RKO (cell line): ENCODE data around the gene ADD3.
"Not testable (repeated sequence)": the region's sequence is repeated elsewhere in the genome, so short reads cannot be mapped to it uniquely, and the experiment has no call there.

Source experiments
- DNase-seq: peaks from one replicate; pipeline ENCODE4 v3.0.0-alpha.2; 2016; ENCODE audit warnings: low spot score

The ADD3 gene

DNA sequence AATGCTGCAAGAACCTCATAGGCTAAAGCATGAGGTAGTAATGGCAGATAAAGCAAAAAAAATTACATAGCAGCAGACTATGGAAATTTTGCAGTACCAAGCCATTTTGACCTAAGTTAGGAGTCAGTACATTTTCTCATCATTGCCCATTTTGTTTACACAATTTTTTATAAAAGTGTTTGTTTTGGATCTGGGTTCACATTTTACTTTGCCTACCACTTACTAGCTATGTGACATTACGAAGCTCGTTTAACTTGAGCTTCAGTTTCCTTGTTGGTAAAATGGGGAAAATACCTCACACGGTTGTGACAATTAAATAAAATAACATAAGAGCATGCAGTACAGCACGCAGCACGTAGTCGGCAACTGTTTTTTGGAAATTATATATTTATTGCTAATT, 99.6 kb downstream of the ADD3 start:
- no peak for DNase-seq

DNA sequence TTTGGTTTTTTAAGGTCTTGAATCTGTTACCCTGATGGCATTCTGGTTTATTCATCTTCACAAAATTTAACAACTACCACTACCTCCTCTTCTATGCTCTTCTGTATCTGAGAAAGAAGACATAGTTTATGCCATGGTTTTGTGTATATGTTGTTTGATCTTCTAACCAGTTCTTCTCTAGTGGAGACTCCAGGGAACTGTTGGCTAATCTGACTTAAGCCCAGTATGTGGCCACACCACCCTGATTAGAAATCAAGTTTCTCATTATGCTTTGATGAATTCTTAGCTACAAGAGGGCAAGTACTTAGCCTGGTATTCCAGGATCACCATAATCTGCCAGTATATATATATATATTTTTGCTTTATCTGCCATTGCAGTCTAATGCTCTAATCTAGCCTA, 100.1 kb downstream of the ADD3 start:
- no peak for DNase-seq

DNA sequence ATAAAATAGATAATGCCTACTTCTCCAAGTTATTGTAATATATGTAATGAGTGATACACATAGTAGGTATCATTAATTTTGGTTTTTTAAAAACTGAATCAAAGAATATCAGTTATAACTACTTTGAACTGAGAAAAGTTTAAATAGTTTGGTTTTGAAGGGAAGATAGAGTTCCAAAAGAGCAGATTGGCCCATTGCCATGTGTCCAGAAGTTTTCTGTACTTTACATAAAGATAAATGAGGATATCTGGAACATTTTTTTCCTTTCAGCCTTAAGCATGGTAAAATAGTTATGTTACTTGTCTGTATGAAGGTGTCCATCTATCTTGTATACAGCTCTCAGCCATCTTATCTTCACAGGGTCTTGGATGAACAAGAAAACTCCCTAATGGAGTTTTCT, 101.7 kb downstream of the ADD3 start:
- no peak for DNase-seq

DNA sequence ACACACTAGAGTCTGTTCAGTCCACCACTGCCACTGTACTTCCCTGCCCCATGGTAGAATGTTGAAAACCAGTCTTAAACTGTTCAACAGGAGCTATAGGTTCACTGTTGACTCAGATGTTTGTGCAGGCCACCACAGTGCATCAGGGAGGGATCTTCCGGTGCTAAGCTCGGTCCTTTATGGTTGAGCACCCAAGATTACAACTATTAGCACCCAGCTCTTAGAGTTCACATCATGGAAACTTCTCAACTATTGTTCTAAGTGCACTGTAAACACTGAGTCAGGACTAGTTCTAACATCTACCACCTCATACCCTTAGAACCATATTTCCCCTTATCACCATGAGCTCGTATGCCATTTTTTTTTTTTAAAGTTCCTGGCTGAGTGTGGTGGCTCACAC, 102.6 kb downstream of the ADD3 start:
- no peak for DNase-seq

DNA sequence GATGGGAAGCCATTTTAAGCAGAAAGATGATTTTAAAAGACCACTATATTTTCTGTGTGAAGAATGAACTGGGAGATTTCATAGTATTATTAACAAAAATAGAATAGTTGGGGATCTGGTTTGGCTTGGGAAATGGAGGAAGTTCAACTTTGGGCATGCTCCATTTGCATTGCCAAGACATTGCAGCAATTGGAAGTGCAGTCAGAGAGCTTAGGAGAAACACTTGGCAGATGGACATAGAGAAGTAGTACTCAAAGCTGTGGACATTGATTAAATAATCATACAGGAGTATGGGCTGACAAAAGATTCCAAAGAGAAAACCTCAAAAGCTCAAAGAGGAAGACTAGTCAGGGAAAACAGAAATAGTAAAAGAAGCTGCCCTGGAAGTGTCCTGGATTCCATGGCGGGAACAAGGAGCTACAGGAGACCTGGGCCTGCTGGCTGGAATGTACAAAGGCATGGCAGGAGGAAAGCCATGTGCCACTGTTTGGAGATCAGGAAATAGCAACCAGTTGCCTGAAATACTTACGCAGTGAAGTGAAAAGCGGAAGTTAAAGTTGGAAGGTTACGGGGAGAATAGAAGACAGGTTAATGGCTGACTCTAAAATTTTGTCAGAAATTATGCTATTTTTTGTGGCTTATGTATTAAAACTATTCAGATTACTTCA, 106.0 kb downstream of the ADD3 start:
- DNase-seq = no peak

DNA sequence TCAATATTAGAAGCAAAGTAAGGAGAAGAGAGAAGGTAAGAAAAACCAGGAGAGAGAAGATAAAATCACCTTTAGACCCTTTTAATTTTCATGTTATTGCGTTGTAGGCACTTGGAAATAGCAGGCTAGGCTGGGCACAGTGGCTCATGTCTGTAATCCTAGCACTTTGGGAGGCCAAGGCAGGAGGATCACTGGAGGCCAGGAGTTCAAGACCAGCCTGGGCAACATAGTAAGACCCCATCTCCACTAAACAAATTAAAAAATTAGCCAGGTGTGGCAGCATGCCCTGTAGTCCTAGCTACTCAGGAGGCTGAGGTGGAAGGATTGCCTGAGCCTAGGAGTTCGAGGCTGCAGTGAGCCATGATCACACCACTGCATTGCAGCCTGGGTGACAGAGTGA, 106.9 kb downstream of the ADD3 start:
- not testable (repeated sequence) for DNase-seq

DNA sequence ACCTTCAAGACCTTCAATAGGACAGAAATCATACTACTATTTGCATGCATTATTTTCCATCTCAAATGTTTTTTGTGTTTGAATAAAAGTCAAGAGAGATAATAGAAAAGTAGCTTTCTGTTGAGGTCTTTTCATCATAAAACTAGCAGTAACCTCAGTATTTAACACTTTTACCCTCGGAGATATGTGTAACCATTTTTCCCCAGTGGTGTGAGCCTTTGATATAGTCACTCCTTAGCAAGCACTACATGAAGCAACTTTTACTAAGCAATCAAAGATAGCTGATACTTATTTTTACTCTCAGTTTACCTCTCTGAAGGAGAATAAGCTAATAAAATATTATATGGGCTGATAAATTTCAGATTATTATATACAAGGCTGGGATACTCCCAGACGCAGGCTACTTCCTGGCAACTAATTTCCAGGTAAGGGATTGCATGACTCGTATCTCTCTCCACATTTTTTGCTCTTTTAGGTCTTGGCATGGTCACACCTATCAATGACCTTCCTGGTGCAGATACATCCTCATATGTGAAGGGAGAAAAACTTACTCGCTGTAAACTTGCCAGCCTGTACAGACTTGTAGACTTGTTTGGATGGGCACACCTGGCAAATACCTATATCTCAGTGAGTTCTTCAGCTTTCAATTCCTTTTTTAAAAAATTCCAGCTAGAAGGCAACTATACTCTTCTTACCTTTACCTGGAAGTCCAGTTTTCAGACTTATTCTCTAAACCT, 108.2 kb downstream of the ADD3 start:
- no peak for DNase-seq

DNA sequence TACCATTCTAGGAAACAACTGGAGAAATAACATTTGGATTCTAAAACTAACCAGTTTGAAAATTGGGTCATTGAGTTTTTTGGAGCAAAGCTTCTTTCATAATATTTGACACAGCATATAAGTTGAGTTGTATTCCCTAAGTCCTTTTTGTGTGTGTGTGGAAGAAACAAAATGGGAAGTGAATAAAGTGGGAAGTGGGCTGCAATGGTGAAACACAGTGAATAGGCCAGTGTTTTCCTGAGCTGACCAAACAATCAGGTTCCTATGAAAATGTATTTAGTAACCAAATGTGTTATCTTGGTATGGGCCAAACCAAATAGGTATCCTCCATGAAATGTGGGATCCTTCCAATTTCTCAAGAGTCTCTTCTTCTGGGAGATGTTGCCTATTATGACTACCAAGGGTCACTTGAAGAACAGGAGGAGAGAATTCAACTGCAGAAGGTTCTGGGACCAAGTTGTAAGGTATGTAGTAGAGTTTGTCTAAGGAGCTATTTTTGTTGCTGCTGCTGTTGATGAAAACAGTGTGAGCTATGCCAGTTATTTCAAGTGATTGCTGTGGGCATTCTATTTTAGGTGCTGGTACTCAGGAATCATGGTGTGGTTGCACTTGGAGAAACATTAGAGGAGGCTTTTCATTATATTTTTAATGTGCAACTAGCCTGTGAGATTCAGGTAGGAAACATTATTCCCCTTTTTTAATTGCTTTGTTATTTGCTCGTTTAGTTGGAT, 111.3 kb downstream of the ADD3 start:
- no peak for DNase-seq

DNA sequence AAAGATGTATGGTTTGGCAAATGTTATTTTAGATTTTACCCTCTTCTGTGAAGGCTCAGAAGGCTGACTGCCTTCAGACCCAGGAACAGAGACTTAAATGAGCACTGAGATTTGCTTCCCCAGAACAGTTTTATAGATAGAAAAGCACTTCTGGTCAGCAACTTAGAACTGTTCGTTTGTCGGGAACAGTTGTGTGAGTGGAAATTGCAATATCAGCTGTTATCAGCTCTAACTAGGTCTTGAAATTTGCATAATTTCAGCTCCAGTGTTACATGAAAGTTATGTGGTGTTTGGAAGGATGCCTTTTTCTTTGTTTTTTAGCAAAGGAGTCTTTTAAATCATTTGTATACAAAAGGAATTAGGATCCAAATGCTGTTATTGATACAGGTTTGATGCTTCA, 115.8 kb downstream of the ADD3 start:
- no peak for DNase-seq

DNA sequence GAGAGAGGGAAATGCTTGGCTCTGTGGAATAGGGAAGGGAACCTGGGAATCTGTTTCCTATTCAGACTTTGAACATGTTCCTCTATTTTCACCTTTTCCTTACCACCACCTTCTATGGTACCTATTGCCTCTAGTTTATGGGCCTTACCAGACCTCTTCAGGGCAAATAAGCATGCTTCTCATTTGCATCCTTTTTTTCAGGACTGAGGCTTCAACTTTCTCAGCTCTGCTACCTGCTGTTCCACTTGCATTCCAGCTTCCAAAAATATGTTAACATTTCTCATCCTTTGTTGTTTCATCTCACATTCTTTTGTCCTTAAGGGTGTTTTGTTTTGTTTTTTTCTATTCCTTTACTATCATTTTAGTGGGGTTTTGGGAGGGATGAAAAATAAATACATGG, 121.7 kb downstream of the ADD3 start:
- DNase-seq = no peak

DNA sequence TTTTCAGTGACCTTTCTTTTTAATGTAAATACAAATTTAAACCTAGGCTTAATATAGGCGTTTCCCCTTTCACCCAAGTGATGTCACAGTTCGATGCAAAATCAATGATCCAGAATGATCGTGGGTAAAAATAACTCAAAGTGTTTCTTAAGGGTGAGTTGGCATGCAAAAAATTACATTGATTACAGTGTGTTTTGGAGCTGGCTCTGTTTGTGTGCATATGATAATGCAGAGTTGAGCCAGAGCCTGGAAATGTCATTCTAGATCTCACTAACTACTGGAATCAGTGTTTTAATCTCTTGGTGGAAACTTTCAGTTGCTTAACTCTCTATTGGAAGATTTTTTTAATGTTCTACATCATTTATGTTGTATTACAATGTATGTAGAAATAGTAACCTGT, 127.1 kb downstream of the ADD3 start:
- no peak for DNase-seq

DNA sequence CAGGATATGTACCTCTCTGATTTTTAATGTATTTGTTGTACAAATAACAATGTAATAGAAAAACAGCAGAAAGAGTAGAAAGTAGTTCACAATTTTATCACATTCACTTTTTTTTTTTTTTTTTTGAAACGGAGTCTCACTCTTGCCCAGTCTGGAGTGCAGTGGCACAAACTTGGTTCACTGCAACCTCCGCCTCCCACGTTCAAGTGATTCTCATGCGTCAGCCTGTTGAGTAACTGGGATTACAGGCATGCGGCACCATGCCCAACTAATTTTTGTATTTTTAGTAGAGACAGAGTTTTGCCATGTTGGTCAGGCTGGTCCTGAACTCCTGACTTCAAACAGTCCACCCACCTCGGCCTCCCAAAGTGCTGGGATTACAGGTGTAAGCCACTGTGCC, 128.1 kb downstream of the ADD3 start:
- not testable (repeated sequence) for DNase-seq

DNA sequence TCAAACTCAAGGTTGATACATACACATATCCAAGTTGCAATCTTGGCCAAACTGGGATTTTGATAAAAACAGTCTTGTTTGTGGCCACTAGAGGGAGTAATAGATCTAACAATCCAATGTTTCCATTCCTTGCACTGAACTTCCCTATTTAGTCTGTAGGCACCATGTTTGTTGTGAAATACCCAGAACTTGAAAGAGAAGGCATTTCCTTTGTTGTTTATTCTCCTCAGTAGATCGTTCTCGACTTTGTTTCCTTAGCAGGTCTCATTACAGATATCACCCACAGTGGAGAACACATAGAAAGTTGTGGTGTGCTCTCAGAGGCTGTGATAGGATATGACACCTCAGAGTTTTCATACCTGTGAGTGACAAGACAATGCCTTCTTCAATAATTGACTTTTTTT, 129.4 kb downstream of the ADD3 start:
- peak; percentile 89 for DNase-seq

DNA sequence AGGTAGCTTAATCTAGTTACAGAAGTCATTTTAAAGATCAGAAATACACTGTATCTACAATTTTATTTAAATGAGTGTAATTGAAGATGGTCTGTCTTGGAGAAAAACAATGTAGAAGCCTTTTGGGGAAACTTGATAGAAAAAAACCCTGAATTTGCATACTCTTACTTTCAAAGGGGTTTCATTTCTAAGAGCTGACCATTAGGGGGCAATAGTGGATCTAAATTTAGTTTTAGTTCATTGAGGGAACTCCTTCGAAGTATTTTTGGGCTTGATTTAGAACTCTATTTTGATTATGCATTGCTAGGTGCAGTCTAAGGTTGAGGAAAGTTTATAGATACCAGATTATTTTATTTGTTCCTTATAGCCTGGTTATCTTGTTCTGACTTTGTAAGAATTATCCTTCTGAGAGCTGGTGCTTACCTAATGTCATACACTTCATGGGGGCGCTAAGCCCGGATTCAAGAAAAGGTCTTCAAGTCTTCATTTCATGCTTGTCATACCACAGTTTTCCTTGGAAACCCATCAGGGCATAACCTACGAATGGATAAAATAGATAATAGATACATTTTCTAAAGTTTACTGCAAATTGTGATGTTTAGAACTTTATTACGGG, 130.5 kb downstream of the ADD3 start:
- DNase-seq = peak; percentile 79

DNA sequence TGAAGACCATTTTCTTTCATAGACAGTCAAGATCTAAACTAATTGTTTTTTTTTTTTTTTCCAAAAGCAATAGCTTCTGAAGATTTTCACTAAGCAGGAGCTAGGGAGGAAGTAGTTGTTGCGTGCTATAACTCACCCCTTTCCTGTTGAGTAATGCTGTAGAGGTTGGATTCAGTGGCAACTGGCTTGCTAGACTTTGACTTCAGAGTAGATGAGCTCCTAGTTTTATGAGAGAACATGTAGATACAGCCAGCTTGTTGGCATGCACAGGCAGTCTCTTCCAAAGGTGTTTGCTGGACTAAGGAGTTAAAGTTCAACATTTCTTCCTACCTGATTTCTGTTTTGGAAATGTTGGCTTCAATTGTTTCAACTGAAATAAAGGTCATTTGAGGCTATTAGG, 133.4 kb downstream of the ADD3 start:
- DNase-seq = peak; percentile 19

DNA sequence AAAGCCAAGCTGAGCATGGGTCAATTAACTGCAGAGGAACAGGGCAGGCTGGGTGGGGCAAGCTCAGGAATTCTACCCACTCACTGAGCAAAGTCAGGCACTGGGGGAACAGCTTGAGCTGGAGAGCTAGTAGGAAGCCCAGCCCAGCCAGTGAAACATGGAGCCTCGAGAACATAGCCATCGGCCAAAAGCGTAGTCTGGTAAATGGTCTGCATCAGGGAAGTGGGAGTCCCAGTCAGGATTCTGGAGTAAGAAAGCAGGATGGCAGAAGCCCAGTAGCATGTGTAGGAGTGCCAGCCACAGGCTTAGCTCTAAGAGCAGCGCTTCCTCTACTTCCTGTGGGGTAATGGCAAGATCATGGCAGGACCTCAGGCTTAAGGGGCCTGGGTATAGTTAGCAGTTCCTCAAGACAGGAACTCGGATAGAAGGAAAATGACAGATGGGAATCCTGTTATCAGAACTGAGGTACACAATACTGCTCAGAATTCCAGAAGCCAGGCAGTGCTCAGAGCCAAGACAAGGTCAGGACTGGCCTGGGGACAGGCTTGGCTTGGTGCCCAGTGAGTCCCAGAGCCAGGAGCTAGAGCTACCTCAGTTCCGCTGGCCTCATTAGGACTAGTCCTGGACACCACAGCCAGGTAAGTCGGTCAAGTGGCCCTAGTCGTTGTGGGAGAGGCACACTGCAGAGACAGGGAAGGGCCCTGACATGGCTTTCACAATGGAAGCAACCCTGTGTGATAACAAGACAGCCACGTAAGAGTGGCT, 134.3 kb downstream of the ADD3 start:
- no peak for DNase-seq

DNA sequence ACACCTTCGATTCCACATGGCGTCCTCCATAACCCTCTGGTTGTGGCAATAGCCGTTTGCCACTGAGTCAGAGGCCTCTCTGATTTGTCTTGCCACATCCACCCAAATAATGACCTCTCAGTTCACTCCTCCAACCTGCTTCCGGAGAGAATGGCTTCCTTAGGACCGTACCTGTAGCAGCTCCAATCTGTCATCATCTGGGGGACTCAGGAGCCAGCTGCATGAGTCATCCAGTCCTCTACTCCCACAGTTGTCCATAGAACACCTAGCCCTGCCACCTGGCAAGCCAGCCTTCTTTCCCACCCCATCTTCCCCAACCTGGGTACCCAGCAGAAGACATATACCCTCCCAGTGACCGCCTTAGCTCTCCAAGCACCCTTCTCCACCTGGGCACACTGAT, 135.2 kb downstream of the ADD3 start:
- no peak for DNase-seq

DNA sequence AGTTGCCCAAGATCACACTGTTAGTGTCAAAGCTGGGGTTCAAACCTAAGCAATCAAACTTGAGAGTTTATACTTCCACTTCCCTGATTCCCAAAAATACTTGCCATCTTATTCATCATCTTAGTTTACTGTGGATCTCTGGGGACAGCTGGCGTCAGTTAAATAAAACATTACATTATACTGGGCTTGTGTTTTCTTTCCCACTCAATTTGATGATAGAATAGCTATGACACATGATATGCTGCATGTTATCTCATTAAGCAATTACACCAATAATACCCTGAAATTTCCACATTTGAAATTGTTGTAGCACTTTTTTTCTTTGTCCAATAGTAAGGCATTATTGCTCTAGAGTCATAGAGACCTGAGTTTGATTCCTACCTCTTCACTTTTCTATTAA, 136.7 kb downstream of the ADD3 start:
- DNase-seq = no peak

DNA sequence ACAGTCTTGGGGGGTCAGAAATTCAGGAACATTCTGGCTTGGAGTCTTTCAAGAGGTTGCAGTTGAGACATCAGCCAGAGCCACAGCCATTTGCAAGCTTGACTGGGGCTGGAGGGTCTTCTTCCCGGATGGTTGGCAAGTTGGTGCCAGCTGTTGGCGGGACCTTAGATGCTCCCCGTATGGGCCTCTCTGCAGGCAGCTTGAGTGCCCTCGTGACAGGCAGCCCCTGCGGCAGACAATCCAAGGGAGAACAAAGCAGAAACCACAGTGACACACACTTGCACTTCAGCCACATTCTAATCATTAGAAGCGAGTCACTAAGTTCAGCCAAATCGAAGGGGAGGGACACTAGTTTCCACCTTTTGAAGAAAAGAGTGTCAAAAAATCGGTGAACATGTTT, 140.2 kb downstream of the ADD3 start:
- DNase-seq = no peak

DNA sequence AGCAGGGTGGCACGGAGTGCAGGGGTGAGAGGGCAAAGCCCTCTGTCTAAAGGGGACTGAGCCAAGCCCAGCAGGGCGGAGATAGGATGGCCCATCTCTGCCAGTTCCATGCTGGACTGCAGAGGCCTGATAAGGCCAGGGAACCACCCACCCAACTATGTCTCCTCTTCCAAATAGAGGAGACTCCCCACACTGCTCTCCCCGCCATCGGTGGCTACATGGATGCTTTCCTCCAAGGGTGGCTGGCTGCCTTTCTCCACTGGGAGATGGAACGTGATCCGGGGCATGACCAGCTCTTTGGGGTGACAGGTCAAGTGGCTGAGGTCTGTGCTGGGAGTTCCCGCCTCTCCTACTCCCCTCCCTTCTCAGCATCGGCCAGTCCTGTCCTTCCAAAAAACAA, 141.5 kb downstream of the ADD3 start:
- DNase-seq = no peak

DNA sequence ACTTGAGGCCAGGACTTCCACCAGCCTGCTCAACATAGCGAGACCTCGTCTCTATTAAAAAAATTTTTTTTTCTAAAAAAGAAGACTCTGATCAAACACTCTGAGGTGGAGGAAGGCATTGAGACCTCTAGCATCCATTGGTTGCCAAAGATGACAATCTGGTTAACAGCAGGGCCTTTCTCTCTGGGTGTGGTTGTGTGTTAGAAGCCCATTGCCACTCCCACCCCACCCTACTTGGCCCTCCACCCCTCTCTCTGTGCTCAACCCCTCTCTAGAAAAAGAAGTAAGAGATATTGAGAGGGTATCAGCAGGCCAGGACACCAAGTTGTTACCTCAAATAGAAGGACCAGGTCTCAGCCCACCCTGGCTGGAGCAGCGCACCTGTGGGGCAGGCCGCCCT, 142.3 kb downstream of the ADD3 start:
- DNase-seq = no peak

DNA sequence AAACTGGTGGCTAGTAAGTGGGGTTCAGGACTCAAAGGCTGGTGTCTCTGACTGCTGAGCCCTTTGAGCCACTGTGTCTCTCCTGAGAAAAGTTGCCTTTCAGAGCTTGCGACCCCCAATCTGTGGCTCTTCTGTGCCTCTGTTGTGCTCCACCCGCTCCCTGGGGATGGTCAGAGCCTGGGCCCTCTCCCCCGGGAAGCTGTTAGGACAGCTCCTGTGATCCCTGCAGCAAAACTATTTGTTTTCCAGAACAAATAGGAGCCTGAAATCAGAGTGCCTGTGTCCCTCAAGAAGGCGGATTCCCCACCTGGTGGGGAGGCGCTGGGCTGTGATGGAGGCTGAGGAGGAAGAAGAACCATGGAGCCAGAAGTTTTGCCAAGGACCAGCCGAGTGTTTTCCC, 143.2 kb downstream of the ADD3 start:
- DNase-seq = no peak
